KG1 (cell line): ENCODE measurements around the gene CD200R1L.
"Not testable (repeated sequence)": the region's sequence is repeated elsewhere in the genome, so short reads cannot be mapped to it uniquely, and the experiment has no call there.

Source experiments
- DNase-seq: peaks from one replicate; lab custom pipeline; 2025; lab: John Stamatoyannopoulos, UW

Gene CD200R1L

GRCh38 chr3:112846764-112847163 is at the start of gene CD200R1L:
Gene CD200R1L (minus strand): TSS chr3:112846864. CDS start chr3:112829367, 17,497 bp downstream.
- DNase-seq: no peak

- no peak for DNase-seq
Measured at GRCh38 chr3:112894258-112894657, 47.6 kb upstream of the CD200R1L start.

GRCh38 chr3:112889357-112889756 is 42.7 kb upstream of the CD200R1L start:
- DNase-seq: no peak

- DNase-seq: no peak
Measured at GRCh38 chr3:112888381-112889085, 41.9 kb upstream of the CD200R1L start.

GRCh38 chr3:112884678-112885290 is 38.1 kb upstream of the CD200R1L start:
- no peak for DNase-seq

GRCh38 chr3:112881891-112882290 is 35.2 kb upstream of the CD200R1L start:
- no peak for DNase-seq

- no peak for DNase-seq
Measured at GRCh38 chr3:112875561-112875960, 28.9 kb upstream of the CD200R1L start.

- no peak for DNase-seq
Measured at GRCh38 chr3:112874725-112875124, 28.1 kb upstream of the CD200R1L start.

GRCh38 chr3:112873632-112874031 is 27.0 kb upstream of the CD200R1L start:
- DNase-seq: no peak

- DNase-seq: no peak
Measured at GRCh38 chr3:112871735-112872134, 25.1 kb upstream of the CD200R1L start.

- no peak for DNase-seq
Measured at GRCh38 chr3:112865757-112866156, 19.1 kb upstream of the CD200R1L start.

- DNase-seq: no peak
Measured at GRCh38 chr3:112860898-112861297, 14.2 kb upstream of the CD200R1L start.

GRCh38 chr3:112858410-112859069 is 11.9 kb upstream of the CD200R1L start:
- peak; percentile 37 for DNase-seq

GRCh38 chr3:112857526-112857925 is 10.9 kb upstream of the CD200R1L start:
- peak; percentile 62 for DNase-seq

- peak; percentile 43 for DNase-seq
Measured at GRCh38 chr3:112856537-112856936, 9.9 kb upstream of the CD200R1L start.

- DNase-seq: no peak
Measured at GRCh38 chr3:112855883-112856282, 9.2 kb upstream of the CD200R1L start.

GRCh38 chr3:112855074-112855473 is 8.4 kb upstream of the CD200R1L start:
- DNase-seq: not testable (repeated sequence)

GRCh38 chr3:112848196-112848595 is 1.5 kb upstream of the CD200R1L start:
- DNase-seq: no peak

GRCh38 chr3:112847692-112848091 is 1.0 kb upstream of the CD200R1L start:
- DNase-seq: no peak

- no peak for DNase-seq
Measured at GRCh38 chr3:112845772-112846171, 892 bp downstream of the CD200R1L start.

- no peak for DNase-seq
Measured at GRCh38 chr3:112829046-112829445, 17.6 kb downstream of the CD200R1L start.

GRCh38 chr3:112822064-112823055 is 24.3 kb downstream of the CD200R1L start:
- no peak for DNase-seq
